Esophagus muscularis mucosa (tissue), 4 donors: ENCODE results near the gene VCX2.

ENCODE experiments used
- EP300 ChIP-seq: sonication (generic); formaldehyde crosslinking; IDR thresholded peaks from one replicate; pipeline ENCODE4 v1.6.1; 2017; ENCODE audit warnings: antibody characterized with exemption
- POLR2A ChIP-seq: fragments of 450-650 bp; IDR thresholded peaks from one replicate; pipeline ENCODE4 v1.6.1; 2017; ENCODE audit warnings: antibody characterized with exemption, moderate library complexity, mild to moderate bottlenecking, low read depth
- POLR2AphosphoS5 ChIP-seq, 2 donors: sonication (generic); formaldehyde crosslinking; IDR thresholded peaks; one replicate each; pipeline ENCODE4 v1.6.1; 2017; ENCODE audit warnings: antibody characterized with exemption in 2 of 2
- TF ChIP-seq, protein P1 (sequence below), 3 experiments: fragments of 200-600 bp in 2 of 3; fragments of 450-650 bp in 1 of 3; sonication (generic) in 2 of 3; IDR thresholded peaks; one replicate each; pipeline ENCODE4 v1.5.1; 2017 to 2019; ENCODE audit warnings: antibody characterized with exemption in 3 of 3, mild to moderate bottlenecking in 2 of 3, moderate library complexity in 1 of 3

DNA sequence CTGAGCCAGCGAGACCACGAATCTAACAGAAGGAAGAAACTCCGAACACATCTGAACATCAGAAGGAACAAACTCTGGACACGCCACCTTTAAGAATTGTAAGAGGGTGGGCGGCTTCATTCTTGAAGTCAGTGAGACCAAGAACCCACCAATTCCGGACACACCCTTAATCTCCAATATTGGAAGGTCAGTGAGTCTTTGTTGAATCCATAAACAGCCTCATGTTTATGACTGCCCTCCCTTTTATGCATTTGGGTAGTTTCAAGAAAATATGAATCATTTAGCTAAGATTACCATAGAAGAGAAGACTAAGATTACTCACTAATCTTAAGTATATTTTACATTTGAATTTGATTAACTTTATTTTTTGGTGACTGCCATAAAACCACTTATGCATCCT, 48.5 kb downstream of the VCX2 start:
- TF ChIP-seq, protein P1, sequence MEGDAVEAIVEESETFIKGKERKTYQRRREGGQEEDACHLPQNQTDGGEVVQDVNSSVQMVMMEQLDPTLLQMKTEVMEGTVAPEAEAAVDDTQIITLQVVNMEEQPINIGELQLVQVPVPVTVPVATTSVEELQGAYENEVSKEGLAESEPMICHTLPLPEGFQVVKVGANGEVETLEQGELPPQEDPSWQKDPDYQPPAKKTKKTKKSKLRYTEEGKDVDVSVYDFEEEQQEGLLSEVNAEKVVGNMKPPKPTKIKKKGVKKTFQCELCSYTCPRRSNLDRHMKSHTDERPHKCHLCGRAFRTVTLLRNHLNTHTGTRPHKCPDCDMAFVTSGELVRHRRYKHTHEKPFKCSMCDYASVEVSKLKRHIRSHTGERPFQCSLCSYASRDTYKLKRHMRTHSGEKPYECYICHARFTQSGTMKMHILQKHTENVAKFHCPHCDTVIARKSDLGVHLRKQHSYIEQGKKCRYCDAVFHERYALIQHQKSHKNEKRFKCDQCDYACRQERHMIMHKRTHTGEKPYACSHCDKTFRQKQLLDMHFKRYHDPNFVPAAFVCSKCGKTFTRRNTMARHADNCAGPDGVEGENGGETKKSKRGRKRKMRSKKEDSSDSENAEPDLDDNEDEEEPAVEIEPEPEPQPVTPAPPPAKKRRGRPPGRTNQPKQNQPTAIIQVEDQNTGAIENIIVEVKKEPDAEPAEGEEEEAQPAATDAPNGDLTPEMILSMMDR (IDR thresholded peaks at IDR 0.05): no peak
- TF ChIP-seq POLR2AphosphoS5 (IDR thresholded peaks at IDR 0.05) (no peak), POLR2A (no peak), EP300 (no peak)
